ENCODE data around the gene GOSR2. TPM values are rescaled to one million over a fixed set of nuclear protein-coding genes. Genes with fewer than 3 reads are reported as not detected.

The GOSR2 gene
- total RNA-seq, 1 donor from 2014 or later, result 90.9 TPM

- Mint-ChIP-seq H3K4me3 (no peak overlapping the region), H3K9me3 (peaks cover 14% of the 10 kb centered on the region), H3K27me3 (ENCODE audit: low read depth) (peaks cover 2% of the 10 kb centered on the region)
These were observed 35.2 kb downstream of the GOSR2 start for GRCh38 chr17:46958041-46958591.

GRCh38 chr17:46960152-46960551 lies 37.2 kb downstream of the GOSR2 start:
- H3K27ac Mint-ChIP-seq, result no peak overlapping the region

More at GRCh38 chr17:46958041-46958591, 35.2 kb downstream of the GOSR2 start:
- TF ChIP-seq CTCF (IDR thresholded peaks at IDR 0.05; ENCODE audit: unreplicated experiment), result no peak
- DNase-seq (ENCODE audit: low spot score in 2 of 2, unreplicated experiment in 2 of 2), result no peak
- H3K27ac Mint-ChIP-seq, result no peak overlapping the region
- peaks cover 5% of the 10 kb centered on the region for H3K36me3 Mint-ChIP-seq
- H3K4me1 Mint-ChIP-seq, result no peaks in the 10 kb centered on the region

GRCh38 chr17:46962374-46962790 lies 39.4 kb downstream of the GOSR2 start:
- no peaks in the 10 kb centered on the region for H3K4me1 Mint-ChIP-seq
- H3K4me3 Mint-ChIP-seq, result no peak overlapping the region
- no peak for DNase-seq (ENCODE audit: low spot score in 2 of 2, unreplicated experiment in 2 of 2)
- H3K27ac Mint-ChIP-seq, result no peak overlapping the region
- TF ChIP-seq CTCF (IDR thresholded peaks at IDR 0.05; ENCODE audit: unreplicated experiment), result no peak
- no peaks in the 10 kb centered on the region for H3K36me3 Mint-ChIP-seq
- H3K9me3 Mint-ChIP-seq, result peaks cover 11% of the 10 kb centered on the region
- H3K27me3 Mint-ChIP-seq (ENCODE audit: low read depth), result peaks cover 8% of the 10 kb centered on the region

More at GRCh38 chr17:46960152-46960551, 37.2 kb downstream of the GOSR2 start:
- H3K27me3 Mint-ChIP-seq (ENCODE audit: low read depth), result peaks cover 2% of the 10 kb centered on the region
- H3K4me1 Mint-ChIP-seq, result no peaks in the 10 kb centered on the region
- peaks cover 11% of the 10 kb centered on the region for H3K9me3 Mint-ChIP-seq
- no peak for DNase-seq (ENCODE audit: low spot score in 2 of 2, unreplicated experiment in 2 of 2)
- H3K36me3 Mint-ChIP-seq, result peaks cover 5% of the 10 kb centered on the region
- no peak for TF ChIP-seq CTCF (IDR thresholded peaks at IDR 0.05; ENCODE audit: unreplicated experiment)
- H3K4me3 Mint-ChIP-seq, result no peak overlapping the region

GRCh38 chr17:46963571-46963970 lies 40.6 kb downstream of the GOSR2 start:
- peaks cover 16% of the 10 kb centered on the region for H3K27me3 Mint-ChIP-seq (ENCODE audit: low read depth)

GRCh38 chr17:46964315-46965265 lies 41.6 kb downstream of the GOSR2 start:
- Mint-ChIP-seq H3K27ac (no peak overlapping the region), H3K36me3 (no peaks in the 10 kb centered on the region), H3K27me3 (ENCODE audit: low read depth) (peaks cover 16% of the 10 kb centered on the region), H3K9me3 (peaks cover 11% of the 10 kb centered on the region), H3K4me3 (no peak overlapping the region), H3K4me1 (no peaks in the 10 kb centered on the region)
- TF ChIP-seq CTCF (IDR thresholded peaks at IDR 0.05; ENCODE audit: unreplicated experiment), result no peak
- DNase-seq (ENCODE audit: low spot score in 2 of 2, unreplicated experiment in 2 of 2), result no peak

More at GRCh38 chr17:46963571-46963970, 40.6 kb downstream of the GOSR2 start:
- H3K4me3 Mint-ChIP-seq, result no peak overlapping the region
- no peaks in the 10 kb centered on the region for H3K36me3 Mint-ChIP-seq
- H3K27ac Mint-ChIP-seq, result no peak overlapping the region
- H3K4me1 Mint-ChIP-seq, result no peaks in the 10 kb centered on the region
- H3K9me3 Mint-ChIP-seq, result peaks cover 11% of the 10 kb centered on the region
- TF ChIP-seq CTCF (IDR thresholded peaks at IDR 0.05; ENCODE audit: unreplicated experiment), result no peak
- DNase-seq (ENCODE audit: low spot score in 2 of 2, unreplicated experiment in 2 of 2), result no peak

All from mesothelial cell of epicardium (in vitro differentiated cells).